Endothelial cell (in vitro differentiated cells): Measurements from ENCODE around the gene ACOXL. TPM values are rescaled to one million over a fixed set of nuclear protein-coding genes. Genes with fewer than 3 reads are reported as not detected.

Experiments used
- DNase-seq: peaks from one replicate; pipeline ENCODE4 v3.0.0; 2021; ENCODE audit warnings: low spot score
- H3K27ac Mint-ChIP-seq: one replicate; pipeline ENCODE4 v1.8.0; 2021; ENCODE audit warnings: mixed read lengths, inconsistent platforms; ENCODE audit not compliant: unreplicated experiment
- H3K27me3 Mint-ChIP-seq: one replicate; pipeline ENCODE4 v1.8.0; 2021; ENCODE audit warnings: mild to moderate bottlenecking, moderate library complexity, mixed read lengths, inconsistent platforms; ENCODE audit not compliant: unreplicated experiment
- H3K36me3 Mint-ChIP-seq: one replicate; pipeline ENCODE4 v1.8.0; 2021; ENCODE audit warnings: mild to moderate bottlenecking, low read depth, mixed read lengths, inconsistent platforms; ENCODE audit not compliant: unreplicated experiment
- H3K4me1 Mint-ChIP-seq: one replicate; pipeline ENCODE4 v1.8.0; 2021; ENCODE audit warnings: mild to moderate bottlenecking, mixed read lengths, inconsistent platforms; ENCODE audit not compliant: unreplicated experiment
- H3K4me3 Mint-ChIP-seq: one replicate; pipeline ENCODE4 v1.8.0; 2021; ENCODE audit warnings: mild to moderate bottlenecking, mixed read lengths, inconsistent platforms; ENCODE audit not compliant: unreplicated experiment
- H3K9me3 Mint-ChIP-seq: one replicate; pipeline ENCODE4 v1.8.0; 2021; ENCODE audit warnings: mixed read lengths, inconsistent platforms; ENCODE audit not compliant: unreplicated experiment
- total RNA-seq: library from RNA; stranded (reverse); fragmentation: NEBNext Ultra II Directional; extraction: Animal tissue kit (Norgen Biotek cat#: 25700); gene quantifications from one replicate; pipeline ENCODE4 v1.2.1, GENCODE V29; 2021; ENCODE audit not compliant: unreplicated experiment
- TF ChIP-seq, protein P1 (sequence below): fragments of 200-600 bp; sonication (generic); IDR thresholded peaks from one replicate; pipeline ENCODE4 v1.5.0; 2021; ENCODE audit warnings: antibody characterized with exemption; ENCODE audit not compliant: unreplicated experiment

The ACOXL gene
- total RNA-seq, 1 donor from 2014 or later: 0.44 TPM

DNA sequence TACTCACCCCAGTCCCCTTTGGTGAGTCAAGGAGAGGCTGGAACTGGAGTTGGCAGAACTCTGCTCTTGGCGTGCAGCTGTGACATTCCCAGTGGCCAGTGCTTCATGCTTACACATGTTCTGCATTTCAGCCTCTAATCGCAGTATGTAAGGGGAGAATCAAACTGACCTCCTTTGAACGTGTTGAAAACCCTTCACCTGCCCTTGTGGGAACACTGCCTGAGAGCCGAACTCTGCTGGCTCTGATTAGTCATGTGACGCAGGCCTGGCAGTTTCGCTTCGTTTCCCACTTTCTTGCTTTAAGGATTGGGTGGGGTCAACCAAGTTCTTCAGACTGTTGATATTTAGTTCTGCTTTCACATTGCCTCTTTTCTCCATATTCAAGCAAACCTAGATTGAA, 214.5 kb downstream of the ACOXL start:
- TF ChIP-seq, protein P1, sequence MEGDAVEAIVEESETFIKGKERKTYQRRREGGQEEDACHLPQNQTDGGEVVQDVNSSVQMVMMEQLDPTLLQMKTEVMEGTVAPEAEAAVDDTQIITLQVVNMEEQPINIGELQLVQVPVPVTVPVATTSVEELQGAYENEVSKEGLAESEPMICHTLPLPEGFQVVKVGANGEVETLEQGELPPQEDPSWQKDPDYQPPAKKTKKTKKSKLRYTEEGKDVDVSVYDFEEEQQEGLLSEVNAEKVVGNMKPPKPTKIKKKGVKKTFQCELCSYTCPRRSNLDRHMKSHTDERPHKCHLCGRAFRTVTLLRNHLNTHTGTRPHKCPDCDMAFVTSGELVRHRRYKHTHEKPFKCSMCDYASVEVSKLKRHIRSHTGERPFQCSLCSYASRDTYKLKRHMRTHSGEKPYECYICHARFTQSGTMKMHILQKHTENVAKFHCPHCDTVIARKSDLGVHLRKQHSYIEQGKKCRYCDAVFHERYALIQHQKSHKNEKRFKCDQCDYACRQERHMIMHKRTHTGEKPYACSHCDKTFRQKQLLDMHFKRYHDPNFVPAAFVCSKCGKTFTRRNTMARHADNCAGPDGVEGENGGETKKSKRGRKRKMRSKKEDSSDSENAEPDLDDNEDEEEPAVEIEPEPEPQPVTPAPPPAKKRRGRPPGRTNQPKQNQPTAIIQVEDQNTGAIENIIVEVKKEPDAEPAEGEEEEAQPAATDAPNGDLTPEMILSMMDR: no peak
- Mint-ChIP-seq H3K4me1 (no peaks in the 10 kb centered on the region), H3K27ac (no peak overlapping the region), H3K4me3 (no peak overlapping the region), H3K27me3 (peaks cover 3% of the 10 kb centered on the region), H3K9me3 (no peaks in the 10 kb centered on the region), H3K36me3 (no peaks in the 10 kb centered on the region)
- no peak for DNase-seq

DNA sequence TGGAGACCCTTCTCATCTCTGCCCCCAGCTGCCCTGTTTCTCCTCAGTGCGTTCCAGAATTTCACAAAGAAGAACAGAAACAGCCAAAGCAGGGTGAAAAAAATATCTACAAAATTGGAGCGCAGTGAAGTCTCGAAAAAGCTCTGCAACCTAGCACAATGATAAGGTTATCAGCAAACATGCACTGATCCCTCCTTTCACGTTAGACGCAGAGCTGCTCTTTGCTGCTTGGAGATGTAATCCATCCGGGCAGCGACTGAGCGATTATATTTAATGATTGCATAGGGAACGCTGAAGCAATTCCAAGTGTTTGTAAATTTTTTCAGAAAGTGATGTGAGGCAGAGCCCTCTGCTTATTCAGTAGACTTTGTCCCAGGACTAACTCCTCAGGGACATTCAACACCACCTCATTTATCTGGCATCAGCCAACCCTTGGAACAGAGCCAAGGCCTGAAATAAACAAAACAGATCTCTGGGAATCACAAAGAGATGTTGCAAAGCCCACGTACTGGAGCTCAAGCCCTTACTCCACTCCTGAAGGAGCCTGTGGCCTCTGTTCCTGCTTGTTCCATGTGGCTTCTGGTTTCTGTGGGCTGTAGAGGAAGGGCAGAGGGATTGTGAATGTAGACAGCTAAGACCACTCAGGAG, 215.8 kb downstream of the ACOXL start:
- no peaks in the 10 kb centered on the region for H3K36me3 Mint-ChIP-seq
- DNase-seq: no peak
- H3K9me3 Mint-ChIP-seq: no peaks in the 10 kb centered on the region
- peaks cover 1% of the 10 kb centered on the region for H3K27me3 Mint-ChIP-seq
- no peaks in the 10 kb centered on the region for H3K4me1 Mint-ChIP-seq
- H3K4me3 Mint-ChIP-seq: no peak overlapping the region
- no peak overlapping the region for H3K27ac Mint-ChIP-seq
- TF ChIP-seq, protein P1: no peak

DNA sequence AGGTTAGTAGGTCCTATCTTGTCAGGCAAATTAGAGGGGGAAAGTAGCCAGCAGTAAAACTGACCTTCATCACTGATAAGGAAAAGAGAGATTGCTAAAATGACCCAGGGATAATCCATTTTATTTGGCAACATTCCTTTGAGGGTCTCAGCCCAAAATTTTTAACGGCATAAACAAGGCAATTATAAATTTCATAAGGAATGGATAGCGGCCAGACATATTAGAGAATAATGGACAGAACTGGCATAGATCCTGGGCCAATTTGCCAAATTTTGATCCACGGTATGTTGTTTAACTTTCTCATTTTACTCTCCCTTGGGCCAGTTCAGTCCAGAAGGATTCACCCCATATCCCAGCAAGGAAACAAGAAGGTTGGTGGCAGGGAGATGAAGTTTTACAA, 217.9 kb downstream of the ACOXL start:
- H3K36me3 Mint-ChIP-seq: no peaks in the 10 kb centered on the region
- H3K27me3 Mint-ChIP-seq: peaks cover 2% of the 10 kb centered on the region
- TF ChIP-seq, protein P1: no peak
- DNase-seq: no peak
- H3K4me1 Mint-ChIP-seq: no peaks in the 10 kb centered on the region
- no peaks in the 10 kb centered on the region for H3K9me3 Mint-ChIP-seq
- H3K4me3 Mint-ChIP-seq: no peak overlapping the region
- no peak overlapping the region for H3K27ac Mint-ChIP-seq

DNA sequence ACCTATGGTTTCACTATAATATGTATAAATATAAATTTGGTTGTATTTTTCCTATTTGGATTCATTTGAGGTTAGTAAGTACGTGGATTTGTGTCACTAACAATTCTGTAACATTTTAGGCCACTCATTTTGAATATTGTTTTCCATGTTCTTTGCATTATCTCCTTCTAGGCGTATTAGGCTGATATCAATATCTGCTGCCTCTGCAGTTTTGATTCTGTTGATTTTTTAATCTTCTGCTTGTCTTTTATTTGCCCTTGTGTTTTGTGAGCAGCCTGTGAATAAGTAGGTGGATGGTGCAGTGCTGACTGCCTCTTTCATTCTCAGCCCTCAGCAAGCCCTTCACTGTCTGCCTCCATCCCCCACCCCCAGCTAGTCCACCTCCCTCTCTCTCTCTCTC, 222.7 kb downstream of the ACOXL start:
- peaks cover 6% of the 10 kb centered on the region for H3K4me1 Mint-ChIP-seq
- H3K27ac Mint-ChIP-seq: no peak overlapping the region
- no peak for DNase-seq
- no peaks in the 10 kb centered on the region for H3K36me3 Mint-ChIP-seq
- TF ChIP-seq, protein P1: no peak
- H3K27me3 Mint-ChIP-seq: peaks cover 6% of the 10 kb centered on the region
- H3K9me3 Mint-ChIP-seq: no peaks in the 10 kb centered on the region
- no peak overlapping the region for H3K4me3 Mint-ChIP-seq

DNA sequence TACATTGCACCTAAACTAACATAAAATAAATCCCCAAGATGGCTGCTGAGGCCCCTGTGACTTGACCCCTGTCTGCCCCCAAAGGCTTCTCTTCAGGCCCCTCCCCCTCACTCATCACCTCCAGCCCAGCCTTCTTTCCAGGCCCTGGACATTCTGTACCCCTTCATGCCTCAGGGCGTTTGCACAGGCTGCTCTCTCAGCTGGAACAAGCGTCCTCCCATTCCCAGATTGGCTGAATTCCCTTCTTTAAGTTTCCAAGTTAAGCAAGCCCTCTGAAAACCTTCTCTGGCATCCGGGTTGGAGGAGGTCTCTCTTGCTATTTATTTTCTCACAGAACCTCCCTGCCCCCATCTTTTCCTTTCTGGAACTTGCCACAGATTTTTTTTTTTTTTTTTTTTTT, 223.2 kb downstream of the ACOXL start:
- Mint-ChIP-seq H3K4me3 (no peak overlapping the region), H3K36me3 (no peaks in the 10 kb centered on the region), H3K9me3 (no peaks in the 10 kb centered on the region), H3K27ac (no peak overlapping the region), H3K27me3 (peaks cover 8% of the 10 kb centered on the region), H3K4me1 (peaks cover 8% of the 10 kb centered on the region)
- DNase-seq: no peak
- TF ChIP-seq, protein P1: no peak
